ENCODE measurements around the gene GTF2A1L.

DNA sequence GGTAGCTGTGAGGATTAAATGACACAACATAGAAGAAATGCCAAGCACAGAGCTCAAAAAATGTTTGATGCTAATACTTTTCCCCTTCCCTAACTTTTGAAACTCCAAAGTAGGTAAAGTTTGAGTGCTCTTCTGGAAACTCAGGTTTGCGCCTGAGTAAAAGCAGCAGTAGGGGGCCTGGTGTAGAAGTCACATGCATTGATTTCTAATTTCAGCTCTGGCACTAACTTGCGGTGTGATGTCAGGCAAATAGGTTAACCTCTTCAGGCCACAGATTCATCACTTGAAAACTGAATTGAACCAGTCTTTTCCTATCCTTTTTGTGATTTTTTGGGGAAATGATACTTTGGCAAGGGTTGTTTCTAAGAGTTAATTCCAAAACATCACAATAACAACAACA is 110.6 kb downstream of the GTF2A1L start:
- TF ChIP-seq, protein P1, sequence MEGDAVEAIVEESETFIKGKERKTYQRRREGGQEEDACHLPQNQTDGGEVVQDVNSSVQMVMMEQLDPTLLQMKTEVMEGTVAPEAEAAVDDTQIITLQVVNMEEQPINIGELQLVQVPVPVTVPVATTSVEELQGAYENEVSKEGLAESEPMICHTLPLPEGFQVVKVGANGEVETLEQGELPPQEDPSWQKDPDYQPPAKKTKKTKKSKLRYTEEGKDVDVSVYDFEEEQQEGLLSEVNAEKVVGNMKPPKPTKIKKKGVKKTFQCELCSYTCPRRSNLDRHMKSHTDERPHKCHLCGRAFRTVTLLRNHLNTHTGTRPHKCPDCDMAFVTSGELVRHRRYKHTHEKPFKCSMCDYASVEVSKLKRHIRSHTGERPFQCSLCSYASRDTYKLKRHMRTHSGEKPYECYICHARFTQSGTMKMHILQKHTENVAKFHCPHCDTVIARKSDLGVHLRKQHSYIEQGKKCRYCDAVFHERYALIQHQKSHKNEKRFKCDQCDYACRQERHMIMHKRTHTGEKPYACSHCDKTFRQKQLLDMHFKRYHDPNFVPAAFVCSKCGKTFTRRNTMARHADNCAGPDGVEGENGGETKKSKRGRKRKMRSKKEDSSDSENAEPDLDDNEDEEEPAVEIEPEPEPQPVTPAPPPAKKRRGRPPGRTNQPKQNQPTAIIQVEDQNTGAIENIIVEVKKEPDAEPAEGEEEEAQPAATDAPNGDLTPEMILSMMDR (IDR thresholded peaks at IDR 0.05): no peak
- TF ChIP-seq POLR2AphosphoS5 (IDR thresholded peaks at IDR 0.05) (no peak), EP300 (IDR thresholded peaks at IDR 0.05) (no peak), POLR2A (IDR thresholded peaks at IDR 0.05; ENCODE audit: low read depth) (no peak)

Measured in esophagus muscularis mucosa (tissue), 4 donors.